NOMO-1 treated with DMSO at 0.1 percent for 48 hours (cell line): Measurements from ENCODE around the gene UCK2.
A peak's percentile ranks its signal among the peaks of the same experiment; 100 is the strongest.

Source experiments
- DNase-seq: peaks from one replicate; lab custom pipeline; 2025; ENCODE audit not compliant: unreplicated experiment; lab: John Stamatoyannopoulos, UW

UCK2 gene

GRCh38 chr1:165877411-165877810, 50.0 kb downstream of the UCK2 start:
- no peak for DNase-seq

- peak; percentile 74 for DNase-seq
Observed at GRCh38 chr1:165877940-165878556, 50.6 kb downstream of the UCK2 start.

- no peak for DNase-seq
Observed at GRCh38 chr1:165879946-165880345, 52.5 kb downstream of the UCK2 start.

GRCh38 chr1:165880993-165881392, 53.6 kb downstream of the UCK2 start:
- DNase-seq = no peak

GRCh38 chr1:165882168-165882837, 54.9 kb downstream of the UCK2 start:
- DNase-seq = no peak

- DNase-seq = no peak
Observed at GRCh38 chr1:165883056-165883455, 55.6 kb downstream of the UCK2 start.

GRCh38 chr1:165884009-165884689, 56.7 kb downstream of the UCK2 start:
- no peak for DNase-seq

- peak; percentile 65 for DNase-seq
Observed at GRCh38 chr1:165884690-165885304, 57.4 kb downstream of the UCK2 start.

GRCh38 chr1:165885305-165885694, 57.9 kb downstream of the UCK2 start:
- DNase-seq = no peak

- no peak for DNase-seq
Observed at GRCh38 chr1:165886193-165886592, 58.8 kb downstream of the UCK2 start.

- no peak for DNase-seq
Observed at GRCh38 chr1:165886983-165887382, 59.6 kb downstream of the UCK2 start.

- DNase-seq = no peak
Observed at GRCh38 chr1:165887877-165888551, 60.6 kb downstream of the UCK2 start.

GRCh38 chr1:165888552-165888920, 61.1 kb downstream of the UCK2 start:
- DNase-seq = no peak

- no peak for DNase-seq
Observed at GRCh38 chr1:165890684-165891083, 63.3 kb downstream of the UCK2 start.

- no peak for DNase-seq
Observed at GRCh38 chr1:165891111-165891860, 63.9 kb downstream of the UCK2 start.

- DNase-seq = no peak
Observed at GRCh38 chr1:165892935-165893334, 65.5 kb downstream of the UCK2 start.

- DNase-seq = no peak
Observed at GRCh38 chr1:165893507-165893906, 66.1 kb downstream of the UCK2 start.

- no peak for DNase-seq
Observed at GRCh38 chr1:165894591-165894990, 67.2 kb downstream of the UCK2 start.

- no peak for DNase-seq
Observed at GRCh38 chr1:165895451-165895871, 68.0 kb downstream of the UCK2 start.

- no peak for DNase-seq
Observed at GRCh38 chr1:165896277-165896676, 68.9 kb downstream of the UCK2 start.
